OCI-LY1 (cell line): ENCODE results near the gene SFT2D1.

Source experiments
- CTCF ChIP-seq: fragments of 200-600 bp; sonication (generic), shearing (Covaris generic); IDR thresholded peaks from 2 replicates; pipeline ENCODE4 v1.5.1; 2017; ENCODE audit warnings: mild to moderate bottlenecking, antibody characterized with exemption, low read length, moderate library complexity, mixed read lengths
- EZH2 ChIP-seq: fragments of 200-600 bp; sonication (generic), shearing (Covaris generic); IDR thresholded peaks from 2 replicates; pipeline ENCODE4 v1.8.0; 2017; ENCODE audit warnings: borderline replicate concordance, mixed run types, mild to moderate bottlenecking, antibody characterized with exemption, low read length, moderate library complexity, mixed read lengths

GRCh38 chr6:166379800-166380199, 37.5 kb upstream of the SFT2D1 start:
- TF ChIP-seq CTCF (no peak), EZH2 (no peak)
